ENCODE results near the gene DSC2.

- TF ChIP-seq CTCF (IDR thresholded peaks at IDR 0.05), result no peak
- TF ChIP-seq ZFX (IDR thresholded peaks at IDR 0.05; ENCODE audit: borderline replicate concordance), result no peak
Observed at GRCh38 chr18:31034541-31034940, 67.7 kb downstream of the DSC2 start.
